Lower lobe of right lung (tissue), 2 donors: Measurements from ENCODE around the gene ATMIN. TPM values are rescaled to one million over a fixed set of nuclear protein-coding genes. Genes with fewer than 3 reads are reported as not detected.

ENCODE experiments used
- ATAC-seq, 2 donors: fragments of 200-7000 bp; cut with Tn5 transposase; one replicate each; pipeline ENCODE4 v1.9.1; 2020 to 2022; ENCODE audit warnings: mild to moderate bottlenecking in 2 of 2, moderate library complexity in 2 of 2
- DNase-seq: peaks from one replicate; pipeline ENCODE4 v3.0.0-alpha.2; 2020
- H3K27ac ChIP-seq: fragments of 200-600 bp; one replicate; pipeline ENCODE4 v1.8.0; 2022
- H3K27me3 ChIP-seq: fragments of 200-600 bp; one replicate; pipeline ENCODE4 v1.8.0; 2022; ENCODE audit warnings: low read depth
- H3K36me3 ChIP-seq: fragments of 200-600 bp; one replicate; pipeline ENCODE4 v1.8.0; 2022; ENCODE audit warnings: mild to moderate bottlenecking
- H3K4me1 ChIP-seq: fragments of 200-600 bp; one replicate; pipeline ENCODE4 v1.8.0; 2022
- H3K4me3 ChIP-seq: fragments of 200-600 bp; one replicate; pipeline ENCODE4 v1.8.0; 2022; ENCODE audit warnings: mild to moderate bottlenecking
- H3K9me3 ChIP-seq: fragments of 200-600 bp; one replicate; pipeline ENCODE4 v1.8.0; 2022
- intact Hi-C: fragments of 100-400 bp; cut with DNase I; formaldehyde crosslinking; loops from one replicate; pipeline ENCODE4 v1.11.0; 2022
- total RNA-seq: library from RNA; stranded (reverse); fragmentation: NEBNext Ultra II Directional; extraction: Animal tissue kit (Norgen Biotek cat#: 25700); gene quantifications from one replicate; pipeline ENCODE4 v1.2.1, GENCODE V29; 2021
- TF ChIP-seq, protein P1 (sequence below): fragments of 200-600 bp; IDR thresholded peaks from one replicate; pipeline ENCODE4 v1.8.0; 2022; ENCODE audit warnings: antibody characterized with exemption, mild to moderate bottlenecking
- donor health status: DM: no; HTN: yes; CAD: no; lungs with severe emphysema.

The ATMIN gene
- total RNA-seq, 1 donor from 2014 or later, result 29.7 TPM

DNA sequence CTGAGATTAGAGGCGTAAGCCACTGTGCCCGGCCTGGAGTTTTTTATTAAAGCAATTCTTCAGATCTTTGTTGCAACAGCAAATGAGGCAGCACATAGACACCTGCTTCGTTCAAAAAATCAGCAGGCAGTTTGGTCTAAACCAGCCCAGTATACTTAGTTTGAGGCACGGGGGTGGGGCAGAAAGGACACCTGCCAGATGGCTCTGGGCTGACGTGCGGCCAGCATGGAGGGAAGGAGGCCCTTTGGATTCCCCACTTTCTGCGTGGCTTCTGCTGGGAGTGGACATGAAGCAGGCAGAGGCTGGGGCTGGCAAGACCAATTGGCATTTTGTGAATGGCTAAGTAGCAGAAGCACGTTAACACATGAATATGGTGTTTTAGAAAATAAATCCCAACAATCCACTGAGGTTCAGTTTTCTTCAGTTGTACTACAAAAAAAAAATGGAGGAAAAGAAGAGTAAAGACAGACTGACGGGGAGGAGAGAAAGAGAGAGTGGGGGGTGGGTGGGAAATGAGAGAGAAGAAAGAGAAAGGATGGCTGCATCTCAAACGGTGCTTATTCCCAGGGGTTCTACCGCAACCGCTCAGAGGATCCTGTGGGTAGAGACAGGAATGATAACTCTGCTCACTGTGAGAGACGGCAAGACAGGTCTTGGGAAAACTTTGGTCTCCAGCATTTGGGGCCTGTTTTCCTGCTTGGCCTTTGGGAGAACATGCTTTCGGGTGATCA is 25.1 kb downstream of the ATMIN start:
- ATAC-seq (no peak), DNase-seq (no peak)
- TF ChIP-seq, protein P1, sequence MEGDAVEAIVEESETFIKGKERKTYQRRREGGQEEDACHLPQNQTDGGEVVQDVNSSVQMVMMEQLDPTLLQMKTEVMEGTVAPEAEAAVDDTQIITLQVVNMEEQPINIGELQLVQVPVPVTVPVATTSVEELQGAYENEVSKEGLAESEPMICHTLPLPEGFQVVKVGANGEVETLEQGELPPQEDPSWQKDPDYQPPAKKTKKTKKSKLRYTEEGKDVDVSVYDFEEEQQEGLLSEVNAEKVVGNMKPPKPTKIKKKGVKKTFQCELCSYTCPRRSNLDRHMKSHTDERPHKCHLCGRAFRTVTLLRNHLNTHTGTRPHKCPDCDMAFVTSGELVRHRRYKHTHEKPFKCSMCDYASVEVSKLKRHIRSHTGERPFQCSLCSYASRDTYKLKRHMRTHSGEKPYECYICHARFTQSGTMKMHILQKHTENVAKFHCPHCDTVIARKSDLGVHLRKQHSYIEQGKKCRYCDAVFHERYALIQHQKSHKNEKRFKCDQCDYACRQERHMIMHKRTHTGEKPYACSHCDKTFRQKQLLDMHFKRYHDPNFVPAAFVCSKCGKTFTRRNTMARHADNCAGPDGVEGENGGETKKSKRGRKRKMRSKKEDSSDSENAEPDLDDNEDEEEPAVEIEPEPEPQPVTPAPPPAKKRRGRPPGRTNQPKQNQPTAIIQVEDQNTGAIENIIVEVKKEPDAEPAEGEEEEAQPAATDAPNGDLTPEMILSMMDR, result no peak
- intact Hi-C loops, result no loop called here
- Histone ChIP-seq H3K4me1 (no peaks in the 10 kb centered on the region), H3K27ac (no peak overlapping the region), H3K27me3 (no peaks in the 10 kb centered on the region), H3K9me3 (no peaks in the 10 kb centered on the region), H3K4me3 (no peak overlapping the region), H3K36me3 (no peaks in the 10 kb centered on the region)

DNA sequence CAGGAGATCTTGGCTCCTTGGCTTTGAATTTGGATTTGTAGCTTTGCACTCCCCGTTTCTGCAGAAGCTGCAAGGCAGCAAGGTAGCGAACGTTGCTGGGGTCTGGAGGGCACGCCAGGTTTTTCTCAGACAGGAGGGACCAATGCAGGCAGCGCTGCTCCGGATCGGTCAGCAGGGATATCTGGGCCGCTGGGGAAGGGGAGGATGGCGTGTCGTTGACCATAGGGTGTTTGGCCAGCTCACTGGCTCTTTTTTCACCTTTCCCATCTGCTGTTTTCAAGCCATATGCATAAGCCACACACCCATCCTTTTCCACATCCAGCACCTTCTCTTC is 25.6 kb downstream of the ATMIN start:
- ATAC-seq (no peak), DNase-seq (no peak)
- H3K27ac ChIP-seq, result no peak overlapping the region
- H3K4me1 ChIP-seq, result no peaks in the 10 kb centered on the region
- TF ChIP-seq, protein P1, result no peak
- H3K27me3 ChIP-seq, result no peaks in the 10 kb centered on the region
- H3K36me3 ChIP-seq, result no peaks in the 10 kb centered on the region
- H3K9me3 ChIP-seq, result no peaks in the 10 kb centered on the region
- intact Hi-C loops, result no loop called here
- H3K4me3 ChIP-seq, result no peak overlapping the region

DNA sequence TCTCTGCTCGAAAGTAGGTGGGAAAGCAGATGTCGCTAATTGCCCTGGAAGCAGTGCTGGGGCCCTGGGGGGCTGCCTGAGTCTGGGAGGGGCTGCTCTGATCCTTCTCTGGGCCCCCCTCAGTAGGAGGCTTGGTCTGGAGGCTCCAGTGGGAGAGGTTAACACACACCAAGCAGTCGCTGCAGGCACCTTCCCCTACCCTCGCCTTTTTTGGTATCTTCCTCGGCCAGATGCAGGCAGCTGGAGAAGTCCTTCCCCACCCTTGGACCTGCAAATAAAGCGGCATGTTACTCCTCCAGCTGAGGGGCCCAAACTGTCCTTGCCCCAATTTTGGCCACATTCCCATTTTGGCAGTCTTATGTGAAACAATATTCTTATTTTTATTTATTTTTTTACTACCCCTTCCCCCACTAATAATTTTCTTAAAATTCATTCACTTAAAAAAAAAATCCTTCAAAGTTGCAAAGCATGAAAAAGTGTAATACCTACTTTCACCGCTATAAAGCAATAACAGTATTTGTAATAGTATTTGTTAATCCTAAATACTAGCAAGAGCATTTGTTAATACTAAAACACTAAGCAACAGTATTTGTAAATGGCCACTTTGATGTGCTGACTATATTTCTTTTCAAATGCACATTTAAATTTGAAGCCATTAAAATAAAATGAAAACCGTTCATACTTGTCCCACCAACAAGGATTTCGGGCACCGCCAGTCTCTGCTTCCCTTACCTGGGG is 26.4 kb downstream of the ATMIN start:
- TF ChIP-seq, protein P1, result no peak
- Histone ChIP-seq H3K27me3 (no peaks in the 10 kb centered on the region), H3K27ac (no peak overlapping the region), H3K9me3 (no peaks in the 10 kb centered on the region), H3K36me3 (no peaks in the 10 kb centered on the region), H3K4me3 (no peak overlapping the region), H3K4me1 (no peaks in the 10 kb centered on the region)
- ATAC-seq, result no peak
- intact Hi-C loops, result no loop called here
- no peak for DNase-seq

DNA sequence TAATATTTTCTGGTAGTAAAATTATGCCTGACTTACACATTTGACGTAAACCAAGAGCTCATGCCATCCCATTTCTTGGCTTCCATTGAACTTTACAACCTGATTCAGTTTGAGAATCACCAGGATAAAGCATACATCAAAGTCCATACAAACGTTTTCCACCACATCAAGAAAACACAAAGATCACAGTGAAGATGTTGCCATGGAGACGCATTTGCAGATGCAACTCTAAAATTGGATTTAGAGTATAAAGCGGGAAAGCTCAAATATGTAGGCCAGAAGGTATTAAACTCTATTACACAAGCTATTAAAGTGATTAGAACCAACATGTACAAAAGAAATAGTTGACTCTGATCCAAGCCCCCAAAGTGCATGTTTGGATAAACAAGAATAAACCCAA is 31.0 kb downstream of the ATMIN start:
- H3K36me3 ChIP-seq, result no peaks in the 10 kb centered on the region
- no peak for ATAC-seq
- no peak overlapping the region for H3K4me3 ChIP-seq
- no peaks in the 10 kb centered on the region for H3K9me3 ChIP-seq
- TF ChIP-seq, protein P1, result no peak
- intact Hi-C loops, result no loop called here
- H3K27me3 ChIP-seq, result no peaks in the 10 kb centered on the region
- no peak for DNase-seq
- no peaks in the 10 kb centered on the region for H3K4me1 ChIP-seq
- no peak overlapping the region for H3K27ac ChIP-seq

DNA sequence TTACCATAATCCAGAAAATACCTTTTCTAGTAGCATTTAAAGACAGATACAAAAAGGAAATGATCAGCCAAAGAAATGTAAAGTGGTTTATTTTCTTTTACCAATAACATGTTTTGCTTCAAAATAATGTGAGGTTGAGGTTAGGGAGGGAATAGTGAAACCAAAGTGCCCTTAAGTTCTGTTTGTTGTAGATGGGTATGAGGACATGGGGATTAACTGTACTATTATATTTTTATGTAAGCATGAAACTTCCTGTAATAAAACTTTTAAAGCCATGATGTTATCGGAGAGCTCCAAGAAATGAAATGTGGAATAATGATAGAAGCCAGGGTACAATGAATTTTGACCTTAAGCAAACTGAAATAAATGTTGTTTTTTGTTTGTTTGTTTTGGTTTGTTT is 31.5 kb downstream of the ATMIN start:
- Histone ChIP-seq H3K4me1 (no peaks in the 10 kb centered on the region), H3K27me3 (no peaks in the 10 kb centered on the region), H3K27ac (no peak overlapping the region), H3K9me3 (no peaks in the 10 kb centered on the region), H3K36me3 (no peaks in the 10 kb centered on the region), H3K4me3 (no peak overlapping the region)
- DNase-seq, result no peak
- no peak for ATAC-seq
- TF ChIP-seq, protein P1, result no peak
- intact Hi-C loops, result no loop called here
